ENCODE measurements around the gene ACTR8.

GRCh38 chr3:53823956-53824657 lies 57.8 kb downstream of the ACTR8 start:
- TF ChIP-seq SP1 (CRISPR knock-in tag; conservative IDR thresholded peaks at IDR 0.05) (no peak), CTCF (IDR thresholded peaks at IDR 0.05) (no peak), ZBTB21 (CRISPR knock-in tag; IDR thresholded peaks at IDR 0.05; ENCODE audit: borderline replicate concordance) (no peak), ATF1 (CRISPR knock-in tag; IDR thresholded peaks at IDR 0.05) (no peak), ATF2 (CRISPR knock-in tag; IDR thresholded peaks at IDR 0.05; ENCODE audit: borderline replicate concordance, low read depth) (no peak)

Measured in WTC11 (cell line).